Activated naive CD4-positive, alpha-beta T cell treated with anti-CD3 and anti-CD28 coated beads, Interleukin-2, amount 10 ng/mL, durations not matched to agents 7 days and 5 days (primary cell): ENCODE measurements around the gene MGAM2.

Experiments
- CTCF ChIA-PET: fragments of 350-600 bp; sonication (Branson Sonifier 250); formaldehyde crosslinking; loops from one replicate; lab custom pipeline; 2021; ENCODE audit warnings: antibody characterized with exemption; lab: Charles Lee
- DNase-seq: peaks from one replicate; pipeline ENCODE4 v3.0.0-alpha.2; 2020
- H3K27ac Mint-ChIP-seq: one replicate; pipeline ENCODE4 v1.8.0; 2021; ENCODE audit warnings: mild to moderate bottlenecking, moderate library complexity, mixed read lengths
- H3K27me3 Mint-ChIP-seq: one replicate; pipeline ENCODE4 v1.8.0; 2021; ENCODE audit warnings: mild to moderate bottlenecking, mixed read lengths
- H3K36me3 Mint-ChIP-seq: one replicate; pipeline ENCODE4 v1.8.0; 2021; ENCODE audit warnings: mixed read lengths
- H3K4me1 Mint-ChIP-seq: one replicate; pipeline ENCODE4 v1.8.0; 2021; ENCODE audit warnings: mixed read lengths
- H3K4me3 Mint-ChIP-seq: one replicate; pipeline ENCODE4 v1.8.0; 2021; ENCODE audit warnings: mild to moderate bottlenecking, moderate library complexity, mixed read lengths
- H3K9me3 Mint-ChIP-seq: one replicate; pipeline ENCODE4 v1.8.0; 2021; ENCODE audit warnings: mixed read lengths

Gene MGAM2

GRCh38 chr7:142104550-142105527, 6.7 kb upstream of the MGAM2 start:
- Mint-ChIP-seq H3K9me3 (no peaks in the 10 kb centered on the region), H3K36me3 (no peaks in the 10 kb centered on the region), H3K27ac (peak overlapping the region; percentile 6), H3K27me3 (no peaks in the 10 kb centered on the region), H3K4me1 (peaks cover 3% of the 10 kb centered on the region), H3K4me3 (no peak overlapping the region)
- CTCF ChIA-PET = no interaction called here
- DNase-seq = no peak

- Mint-ChIP-seq H3K9me3 (no peaks in the 10 kb centered on the region), H3K4me3 (no peak overlapping the region), H3K36me3 (no peaks in the 10 kb centered on the region), H3K27me3 (no peaks in the 10 kb centered on the region), H3K4me1 (no peaks in the 10 kb centered on the region), H3K27ac (no peak overlapping the region)
- CTCF ChIA-PET = no interaction called here
- DNase-seq = no peak
These were observed 2.6 kb upstream of the MGAM2 start for GRCh38 chr7:142108728-142109505.

GRCh38 chr7:142110098-142110497, 1.4 kb upstream of the MGAM2 start:
- H3K4me1 Mint-ChIP-seq = no peaks in the 10 kb centered on the region
- CTCF ChIA-PET = no interaction called here
- DNase-seq = no peak
- H3K27me3 Mint-ChIP-seq = no peaks in the 10 kb centered on the region
- no peak overlapping the region for H3K4me3 Mint-ChIP-seq
- H3K36me3 Mint-ChIP-seq = no peaks in the 10 kb centered on the region
- no peaks in the 10 kb centered on the region for H3K9me3 Mint-ChIP-seq
- H3K27ac Mint-ChIP-seq = no peak overlapping the region

- Mint-ChIP-seq H3K27ac (no peak overlapping the region), H3K9me3 (no peaks in the 10 kb centered on the region), H3K27me3 (no peaks in the 10 kb centered on the region), H3K36me3 (no peaks in the 10 kb centered on the region), H3K4me1 (no peaks in the 10 kb centered on the region), H3K4me3 (no peak overlapping the region)
- CTCF ChIA-PET = no interaction called here
- DNase-seq = no peak
These were observed 880 bp upstream of the MGAM2 start for GRCh38 chr7:142110638-142111037.

GRCh38 chr7:142112086-142112485, 568 bp downstream of the MGAM2 start:
- Mint-ChIP-seq H3K4me1 (no peaks in the 10 kb centered on the region), H3K9me3 (no peaks in the 10 kb centered on the region), H3K36me3 (no peaks in the 10 kb centered on the region), H3K27ac (no peak overlapping the region), H3K4me3 (no peak overlapping the region), H3K27me3 (no peaks in the 10 kb centered on the region)
- DNase-seq = no peak
- CTCF ChIA-PET = no interaction called here

GRCh38 chr7:142114207-142114606, 2.7 kb downstream of the MGAM2 start:
- Mint-ChIP-seq H3K27me3 (no peaks in the 10 kb centered on the region), H3K36me3 (no peaks in the 10 kb centered on the region), H3K9me3 (no peaks in the 10 kb centered on the region), H3K27ac (no peak overlapping the region), H3K4me3 (no peak overlapping the region), H3K4me1 (no peaks in the 10 kb centered on the region)
- CTCF ChIA-PET = no interaction called here
- no peak for DNase-seq

GRCh38 chr7:142120524-142120923, 9.0 kb downstream of the MGAM2 start:
- Mint-ChIP-seq H3K27me3 (no peaks in the 10 kb centered on the region), H3K9me3 (no peaks in the 10 kb centered on the region), H3K27ac (no peak overlapping the region), H3K4me1 (no peaks in the 10 kb centered on the region), H3K36me3 (no peaks in the 10 kb centered on the region), H3K4me3 (no peak overlapping the region)
- DNase-seq = no peak
- CTCF ChIA-PET = no interaction called here

- no peaks in the 10 kb centered on the region for H3K9me3 Mint-ChIP-seq
These were observed 11.7 kb downstream of the MGAM2 start for GRCh38 chr7:142123184-142123583.

GRCh38 chr7:142125256-142125955, 13.9 kb downstream of the MGAM2 start:
- Mint-ChIP-seq H3K27ac (no peak overlapping the region), H3K9me3 (no peaks in the 10 kb centered on the region), H3K4me3 (no peak overlapping the region), H3K27me3 (no peaks in the 10 kb centered on the region), H3K4me1 (no peaks in the 10 kb centered on the region), H3K36me3 (no peaks in the 10 kb centered on the region)
- no peak for DNase-seq
- CTCF ChIA-PET = interaction anchor here (0.6 kb wide), 1 partner anchor 177 kb away, joined by 3 read pairs; no protein-coding TSS in a partner anchor

More at GRCh38 chr7:142123184-142123583, 11.7 kb downstream of the MGAM2 start:
- H3K36me3 Mint-ChIP-seq = no peaks in the 10 kb centered on the region
- no peaks in the 10 kb centered on the region for H3K27me3 Mint-ChIP-seq
- no peak overlapping the region for H3K4me3 Mint-ChIP-seq
- CTCF ChIA-PET = no interaction called here
- DNase-seq = no peak
- H3K27ac Mint-ChIP-seq = no peak overlapping the region
- H3K4me1 Mint-ChIP-seq = no peaks in the 10 kb centered on the region

GRCh38 chr7:142130267-142130666, 18.7 kb downstream of the MGAM2 start:
- no peak overlapping the region for H3K4me3 Mint-ChIP-seq
- H3K27me3 Mint-ChIP-seq = no peaks in the 10 kb centered on the region
- DNase-seq = no peak
- H3K36me3 Mint-ChIP-seq = no peaks in the 10 kb centered on the region
- CTCF ChIA-PET = interaction anchor here (1.4 kb wide), 1 partner anchor 154 kb away, joined by 6 read pairs; no protein-coding TSS in a partner anchor
- no peaks in the 10 kb centered on the region for H3K9me3 Mint-ChIP-seq
- H3K4me1 Mint-ChIP-seq = no peaks in the 10 kb centered on the region
- no peak overlapping the region for H3K27ac Mint-ChIP-seq

- no peak overlapping the region for H3K4me3 Mint-ChIP-seq
- H3K4me1 Mint-ChIP-seq = no peaks in the 10 kb centered on the region
- H3K9me3 Mint-ChIP-seq = no peaks in the 10 kb centered on the region
- no peaks in the 10 kb centered on the region for H3K36me3 Mint-ChIP-seq
- H3K27me3 Mint-ChIP-seq = no peaks in the 10 kb centered on the region
- peak; percentile 29 for DNase-seq
- no peak overlapping the region for H3K27ac Mint-ChIP-seq
- CTCF ChIA-PET = interaction anchor here (1.0 to 1.4 kb wide), 2 partner anchors 156 to 173 kb away, joined by 3 to 6 read pairs; no protein-coding TSS in a partner anchor
These were observed 20.1 kb downstream of the MGAM2 start for GRCh38 chr7:142131439-142132185.

- CTCF ChIA-PET = interaction anchor here (0.5 kb wide), 1 partner anchor 1207 kb away, joined by 3 read pairs; no protein-coding TSS in a partner anchor
- DNase-seq = peak; percentile 38
- Mint-ChIP-seq H3K27ac (no peak overlapping the region), H3K9me3 (no peaks in the 10 kb centered on the region), H3K4me1 (no peaks in the 10 kb centered on the region), H3K36me3 (no peaks in the 10 kb centered on the region), H3K27me3 (no peaks in the 10 kb centered on the region), H3K4me3 (no peak overlapping the region)
These were observed 22.2 kb downstream of the MGAM2 start for GRCh38 chr7:142133731-142134148.

- no peaks in the 10 kb centered on the region for H3K9me3 Mint-ChIP-seq
- H3K4me3 Mint-ChIP-seq = no peak overlapping the region
- H3K4me1 Mint-ChIP-seq = no peaks in the 10 kb centered on the region
- CTCF ChIA-PET = interaction anchor here (0.7 kb wide), 1 partner anchor 69 kb away, joined by 3 read pairs; no protein-coding TSS in a partner anchor
- DNase-seq = no peak
- H3K27me3 Mint-ChIP-seq = no peaks in the 10 kb centered on the region
- no peak overlapping the region for H3K27ac Mint-ChIP-seq
- H3K36me3 Mint-ChIP-seq = no peaks in the 10 kb centered on the region
These were observed 23.4 kb downstream of the MGAM2 start for GRCh38 chr7:142134909-142135308.
